GM23338 (cell line): ENCODE results near the gene KCNMB4.

Experiments
- CREB1 ChIP-seq: fragments of 250-450 bp; sonication (Bioruptor Pico); IDR thresholded peaks from 2 replicates; pipeline ENCODE4 v1.5.0; 2020; ENCODE audit warnings: low read depth, mild to moderate bottlenecking, moderate library complexity
- EZH2 ChIP-seq: fragments of 200-600 bp; sonication (generic); IDR thresholded peaks from one replicate; pipeline ENCODE4 v1.8.0; 2017; ENCODE audit warnings: antibody characterized with exemption, mild to moderate bottlenecking, low read depth; ENCODE audit not compliant: unreplicated experiment
- EZH2phosphoT487 ChIP-seq: fragments of 200-600 bp; sonication (generic); IDR thresholded peaks from one replicate; pipeline ENCODE4 v1.8.1; 2018; ENCODE audit warnings: antibody characterized with exemption; ENCODE audit not compliant: unreplicated experiment
- JUNB ChIP-seq: IDR thresholded peaks from one replicate; pipeline ENCODE4 v1.6.1; 2016; ENCODE audit warnings: antibody characterized with exemption; ENCODE audit not compliant: unreplicated experiment
- NANOG ChIP-seq: IDR thresholded peaks from 2 replicates; pipeline ENCODE4 v1.6.1; 2016; ENCODE audit warnings: antibody characterized with exemption, borderline replicate concordance
- POLR2AphosphoS5 ChIP-seq: IDR thresholded peaks from 2 replicates; pipeline ENCODE4 v1.6.1; 2016; ENCODE audit warnings: antibody characterized with exemption, low read depth
- STAT1 ChIP-seq: IDR thresholded peaks from one replicate; pipeline ENCODE4 v1.6.1; 2016; ENCODE audit warnings: antibody characterized with exemption; ENCODE audit not compliant: unreplicated experiment
- ZNF114 ChIP-seq: fragments of 250-450 bp; sonication (Bioruptor Pico); IDR thresholded peaks from 2 replicates; pipeline ENCODE4 v1.5.0; 2020; ENCODE audit warnings: mild to moderate bottlenecking, moderate library complexity
- TF ChIP-seq, protein P1 (sequence below), 2 experiments: fragments of 200-600 bp in 1 of 2; sonication (generic) in 1 of 2; conservative IDR thresholded peaks; 2 replicates each; pipeline versions ENCODE4 v1.5.1 to v1.6.1; 2016 to 2017; ENCODE audit warnings: antibody characterized with exemption in 2 of 2, low read depth in 2 of 2, mild to moderate bottlenecking in 2 of 2, moderate library complexity in 1 of 2
- TF ChIP-seq, protein P2 (sequence below): IDR thresholded peaks from one replicate; pipeline ENCODE4 v1.6.1; 2018; ENCODE audit warnings: antibody characterized with exemption; ENCODE audit not compliant: unreplicated experiment
- TF ChIP-seq, protein P3 (sequence below): fragments of 250-450 bp; sonication (Bioruptor Pico); IDR thresholded peaks from 2 replicates; pipeline ENCODE4 v1.5.0; 2020; ENCODE audit warnings: mild to moderate bottlenecking, moderate library complexity
- TF ChIP-seq, protein P4 (sequence below): IDR thresholded peaks from 2 replicates; pipeline ENCODE4 v1.6.1; 2016; ENCODE audit warnings: antibody characterized with exemption

DNA sequence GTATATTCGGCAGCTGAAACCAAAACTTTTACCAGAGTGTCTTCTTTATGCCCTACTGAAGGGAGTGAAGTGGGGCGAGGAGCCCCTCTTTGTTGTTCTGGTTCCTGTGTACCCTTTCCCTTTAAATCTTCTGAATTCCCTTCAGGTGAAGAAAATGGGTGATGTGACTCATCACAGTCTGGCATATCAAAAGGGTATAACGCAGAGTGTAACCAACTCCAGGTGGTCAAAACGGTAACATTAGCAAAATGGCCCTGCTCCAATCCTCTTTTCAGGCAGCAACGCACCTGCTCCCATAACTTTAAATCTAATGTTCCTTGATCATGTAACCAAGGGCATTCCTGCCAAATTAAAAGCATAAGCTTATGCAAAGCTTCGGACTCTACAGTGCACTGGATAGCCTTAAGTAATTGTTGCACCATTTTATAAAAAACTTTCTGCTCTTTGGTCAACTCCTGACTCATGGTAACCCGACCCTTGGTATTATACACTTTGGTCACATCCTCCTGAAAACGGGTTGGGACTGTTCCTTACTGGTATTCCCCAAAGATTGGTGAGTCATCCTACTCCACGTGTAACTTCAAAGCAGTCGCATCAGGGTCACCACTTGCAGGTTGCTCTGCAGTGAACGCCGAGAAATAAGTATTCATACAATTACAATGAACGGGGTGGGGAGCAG lies 83.1 kb downstream of the KCNMB4 start:
- no peak for TF ChIP-seq EZH2
- TF ChIP-seq POLR2AphosphoS5: no peak
- TF ChIP-seq ZNF114 (CRISPR knock-in tag): no peak
- TF ChIP-seq, protein P1, sequence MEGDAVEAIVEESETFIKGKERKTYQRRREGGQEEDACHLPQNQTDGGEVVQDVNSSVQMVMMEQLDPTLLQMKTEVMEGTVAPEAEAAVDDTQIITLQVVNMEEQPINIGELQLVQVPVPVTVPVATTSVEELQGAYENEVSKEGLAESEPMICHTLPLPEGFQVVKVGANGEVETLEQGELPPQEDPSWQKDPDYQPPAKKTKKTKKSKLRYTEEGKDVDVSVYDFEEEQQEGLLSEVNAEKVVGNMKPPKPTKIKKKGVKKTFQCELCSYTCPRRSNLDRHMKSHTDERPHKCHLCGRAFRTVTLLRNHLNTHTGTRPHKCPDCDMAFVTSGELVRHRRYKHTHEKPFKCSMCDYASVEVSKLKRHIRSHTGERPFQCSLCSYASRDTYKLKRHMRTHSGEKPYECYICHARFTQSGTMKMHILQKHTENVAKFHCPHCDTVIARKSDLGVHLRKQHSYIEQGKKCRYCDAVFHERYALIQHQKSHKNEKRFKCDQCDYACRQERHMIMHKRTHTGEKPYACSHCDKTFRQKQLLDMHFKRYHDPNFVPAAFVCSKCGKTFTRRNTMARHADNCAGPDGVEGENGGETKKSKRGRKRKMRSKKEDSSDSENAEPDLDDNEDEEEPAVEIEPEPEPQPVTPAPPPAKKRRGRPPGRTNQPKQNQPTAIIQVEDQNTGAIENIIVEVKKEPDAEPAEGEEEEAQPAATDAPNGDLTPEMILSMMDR (conservative IDR thresholded peaks at IDR 0.05; ENCODE audit: low read depth in 2 of 2): no peak
- TF ChIP-seq, protein P2, sequence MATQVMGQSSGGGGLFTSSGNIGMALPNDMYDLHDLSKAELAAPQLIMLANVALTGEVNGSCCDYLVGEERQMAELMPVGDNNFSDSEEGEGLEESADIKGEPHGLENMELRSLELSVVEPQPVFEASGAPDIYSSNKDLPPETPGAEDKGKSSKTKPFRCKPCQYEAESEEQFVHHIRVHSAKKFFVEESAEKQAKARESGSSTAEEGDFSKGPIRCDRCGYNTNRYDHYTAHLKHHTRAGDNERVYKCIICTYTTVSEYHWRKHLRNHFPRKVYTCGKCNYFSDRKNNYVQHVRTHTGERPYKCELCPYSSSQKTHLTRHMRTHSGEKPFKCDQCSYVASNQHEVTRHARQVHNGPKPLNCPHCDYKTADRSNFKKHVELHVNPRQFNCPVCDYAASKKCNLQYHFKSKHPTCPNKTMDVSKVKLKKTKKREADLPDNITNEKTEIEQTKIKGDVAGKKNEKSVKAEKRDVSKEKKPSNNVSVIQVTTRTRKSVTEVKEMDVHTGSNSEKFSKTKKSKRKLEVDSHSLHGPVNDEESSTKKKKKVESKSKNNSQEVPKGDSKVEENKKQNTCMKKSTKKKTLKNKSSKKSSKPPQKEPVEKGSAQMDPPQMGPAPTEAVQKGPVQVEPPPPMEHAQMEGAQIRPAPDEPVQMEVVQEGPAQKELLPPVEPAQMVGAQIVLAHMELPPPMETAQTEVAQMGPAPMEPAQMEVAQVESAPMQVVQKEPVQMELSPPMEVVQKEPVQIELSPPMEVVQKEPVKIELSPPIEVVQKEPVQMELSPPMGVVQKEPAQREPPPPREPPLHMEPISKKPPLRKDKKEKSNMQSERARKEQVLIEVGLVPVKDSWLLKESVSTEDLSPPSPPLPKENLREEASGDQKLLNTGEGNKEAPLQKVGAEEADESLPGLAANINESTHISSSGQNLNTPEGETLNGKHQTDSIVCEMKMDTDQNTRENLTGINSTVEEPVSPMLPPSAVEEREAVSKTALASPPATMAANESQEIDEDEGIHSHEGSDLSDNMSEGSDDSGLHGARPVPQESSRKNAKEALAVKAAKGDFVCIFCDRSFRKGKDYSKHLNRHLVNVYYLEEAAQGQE: no peak
- TF ChIP-seq EZH2phosphoT487: no peak
- TF ChIP-seq, protein P3, sequence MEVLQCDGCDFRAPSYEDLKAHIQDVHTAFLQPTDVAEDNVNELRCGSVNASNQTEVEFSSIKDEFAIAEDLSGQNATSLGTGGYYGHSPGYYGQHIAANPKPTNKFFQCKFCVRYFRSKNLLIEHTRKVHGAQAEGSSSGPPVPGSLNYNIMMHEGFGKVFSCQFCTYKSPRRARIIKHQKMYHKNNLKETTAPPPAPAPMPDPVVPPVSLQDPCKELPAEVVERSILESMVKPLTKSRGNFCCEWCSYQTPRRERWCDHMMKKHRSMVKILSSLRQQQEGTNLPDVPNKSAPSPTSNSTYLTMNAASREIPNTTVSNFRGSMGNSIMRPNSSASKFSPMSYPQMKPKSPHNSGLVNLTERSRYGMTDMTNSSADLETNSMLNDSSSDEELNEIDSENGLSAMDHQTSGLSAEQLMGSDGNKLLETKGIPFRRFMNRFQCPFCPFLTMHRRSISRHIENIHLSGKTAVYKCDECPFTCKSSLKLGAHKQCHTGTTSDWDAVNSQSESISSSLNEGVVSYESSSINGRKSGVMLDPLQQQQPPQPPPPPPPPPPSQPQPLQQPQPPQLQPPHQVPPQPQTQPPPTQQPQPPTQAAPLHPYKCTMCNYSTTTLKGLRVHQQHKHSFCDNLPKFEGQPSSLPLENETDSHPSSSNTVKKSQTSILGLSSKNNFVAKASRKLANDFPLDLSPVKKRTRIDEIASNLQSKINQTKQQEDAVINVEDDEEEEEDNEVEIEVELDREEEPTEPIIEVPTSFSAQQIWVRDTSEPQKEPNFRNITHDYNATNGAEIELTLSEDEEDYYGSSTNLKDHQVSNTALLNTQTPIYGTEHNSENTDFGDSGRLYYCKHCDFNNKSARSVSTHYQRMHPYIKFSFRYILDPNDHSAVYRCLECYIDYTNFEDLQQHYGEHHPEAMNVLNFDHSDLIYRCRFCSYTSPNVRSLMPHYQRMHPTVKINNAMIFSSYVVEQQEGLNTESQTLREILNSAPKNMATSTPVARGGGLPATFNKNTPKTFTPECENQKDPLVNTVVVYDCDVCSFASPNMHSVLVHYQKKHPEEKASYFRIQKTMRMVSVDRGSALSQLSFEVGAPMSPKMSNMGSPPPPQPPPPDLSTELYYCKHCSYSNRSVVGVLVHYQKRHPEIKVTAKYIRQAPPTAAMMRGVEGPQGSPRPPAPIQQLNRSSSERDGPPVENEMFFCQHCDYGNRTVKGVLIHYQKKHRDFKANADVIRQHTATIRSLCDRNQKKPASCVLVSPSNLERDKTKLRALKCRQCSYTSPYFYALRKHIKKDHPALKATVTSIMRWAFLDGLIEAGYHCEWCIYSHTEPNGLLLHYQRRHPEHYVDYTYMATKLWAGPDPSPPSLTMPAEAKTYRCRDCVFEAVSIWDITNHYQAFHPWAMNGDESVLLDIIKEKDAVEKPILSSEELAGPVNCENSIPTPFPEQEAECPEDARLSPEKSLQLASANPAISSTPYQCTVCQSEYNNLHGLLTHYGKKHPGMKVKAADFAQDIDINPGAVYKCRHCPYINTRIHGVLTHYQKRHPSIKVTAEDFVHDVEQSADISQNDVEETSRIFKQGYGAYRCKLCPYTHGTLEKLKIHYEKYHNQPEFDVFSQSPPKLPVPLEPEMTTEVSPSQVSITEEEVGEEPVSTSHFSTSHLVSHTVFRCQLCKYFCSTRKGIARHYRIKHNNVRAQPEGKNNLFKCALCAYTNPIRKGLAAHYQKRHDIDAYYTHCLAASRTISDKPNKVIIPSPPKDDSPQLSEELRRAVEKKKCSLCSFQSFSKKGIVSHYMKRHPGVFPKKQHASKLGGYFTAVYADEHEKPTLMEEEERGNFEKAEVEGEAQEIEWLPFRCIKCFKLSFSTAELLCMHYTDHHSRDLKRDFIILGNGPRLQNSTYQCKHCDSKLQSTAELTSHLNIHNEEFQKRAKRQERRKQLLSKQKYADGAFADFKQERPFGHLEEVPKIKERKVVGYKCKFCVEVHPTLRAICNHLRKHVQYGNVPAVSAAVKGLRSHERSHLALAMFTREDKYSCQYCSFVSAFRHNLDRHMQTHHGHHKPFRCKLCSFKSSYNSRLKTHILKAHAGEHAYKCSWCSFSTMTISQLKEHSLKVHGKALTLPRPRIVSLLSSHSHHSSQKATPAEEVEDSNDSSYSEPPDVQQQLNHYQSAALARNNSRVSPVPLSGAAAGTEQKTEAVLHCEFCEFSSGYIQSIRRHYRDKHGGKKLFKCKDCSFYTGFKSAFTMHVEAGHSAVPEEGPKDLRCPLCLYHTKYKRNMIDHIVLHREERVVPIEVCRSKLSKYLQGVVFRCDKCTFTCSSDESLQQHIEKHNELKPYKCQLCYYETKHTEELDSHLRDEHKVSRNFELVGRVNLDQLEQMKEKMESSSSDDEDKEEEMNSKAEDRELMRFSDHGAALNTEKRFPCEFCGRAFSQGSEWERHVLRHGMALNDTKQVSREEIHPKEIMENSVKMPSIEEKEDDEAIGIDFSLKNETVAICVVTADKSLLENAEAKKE (CRISPR knock-in tag): no peak
- TF ChIP-seq CREB1 (CRISPR knock-in tag): no peak
- TF ChIP-seq JUNB: no peak
- TF ChIP-seq NANOG: no peak
- no peak for TF ChIP-seq STAT1
- TF ChIP-seq, protein P4, sequence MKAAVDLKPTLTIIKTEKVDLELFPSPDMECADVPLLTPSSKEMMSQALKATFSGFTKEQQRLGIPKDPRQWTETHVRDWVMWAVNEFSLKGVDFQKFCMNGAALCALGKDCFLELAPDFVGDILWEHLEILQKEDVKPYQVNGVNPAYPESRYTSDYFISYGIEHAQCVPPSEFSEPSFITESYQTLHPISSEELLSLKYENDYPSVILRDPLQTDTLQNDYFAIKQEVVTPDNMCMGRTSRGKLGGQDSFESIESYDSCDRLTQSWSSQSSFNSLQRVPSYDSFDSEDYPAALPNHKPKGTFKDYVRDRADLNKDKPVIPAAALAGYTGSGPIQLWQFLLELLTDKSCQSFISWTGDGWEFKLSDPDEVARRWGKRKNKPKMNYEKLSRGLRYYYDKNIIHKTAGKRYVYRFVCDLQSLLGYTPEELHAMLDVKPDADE: no peak
